Skin of body (tissue), 2 donors: ENCODE data around the gene CD99. TPM values are rescaled to one million over a fixed set of nuclear protein-coding genes. Genes with fewer than 3 reads are reported as not detected.

Experiments
- DNase-seq: peaks from one replicate; lab custom pipeline; 2025; lab: John Stamatoyannopoulos, UW
- total RNA-seq: library from RNA; depleted of rRNA; stranded (reverse); fragments of >200 nt; gene quantifications from one replicate; pipeline ENCODE4 v1.2.3, GENCODE V29; 2014

The CD99 gene, protein sequence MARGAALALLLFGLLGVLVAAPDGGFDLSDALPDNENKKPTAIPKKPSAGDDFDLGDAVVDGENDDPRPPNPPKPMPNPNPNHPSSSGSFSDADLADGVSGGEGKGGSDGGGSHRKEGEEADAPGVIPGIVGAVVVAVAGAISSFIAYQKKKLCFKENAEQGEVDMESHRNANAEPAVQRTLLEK
- total RNA-seq = 97.7 TPM

GRCh38 chrX:2690856-2691542 is at the start of gene CD99:
Gene CD99, plus strand, starts transcription at chrX:2691295. Its CDS starts 66 bp downstream, at chrX:2691361.
- no peak for DNase-seq

- no peak for DNase-seq
These were observed 48.9 kb upstream of the CD99 start for GRCh38 chrX:2642146-2642545.

- DNase-seq = no peak
These were observed 48.3 kb upstream of the CD99 start for GRCh38 chrX:2642791-2643190.

DNA sequence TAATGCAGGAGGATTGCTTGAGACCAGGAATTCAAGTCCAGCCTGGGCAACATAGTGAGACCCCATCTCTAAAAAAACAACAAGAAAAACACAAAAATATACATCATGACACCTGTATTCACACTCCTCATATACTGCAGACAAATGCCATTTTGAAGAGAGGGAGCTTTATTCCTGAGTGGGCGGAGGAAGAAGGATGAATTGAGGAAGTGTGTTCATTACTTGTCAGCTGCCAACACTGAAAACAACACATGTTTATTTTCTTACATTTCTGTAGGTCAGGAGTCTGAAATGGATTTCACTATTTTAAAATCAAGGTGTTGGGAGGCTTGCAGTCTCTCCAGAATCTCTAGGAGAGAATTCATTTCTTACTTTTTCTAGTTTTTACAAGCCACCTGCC is 47.2 kb upstream of the CD99 start:
- no peak for DNase-seq

GRCh38 chrX:2645563-2645962 is 45.5 kb upstream of the CD99 start:
- no peak for DNase-seq

DNA sequence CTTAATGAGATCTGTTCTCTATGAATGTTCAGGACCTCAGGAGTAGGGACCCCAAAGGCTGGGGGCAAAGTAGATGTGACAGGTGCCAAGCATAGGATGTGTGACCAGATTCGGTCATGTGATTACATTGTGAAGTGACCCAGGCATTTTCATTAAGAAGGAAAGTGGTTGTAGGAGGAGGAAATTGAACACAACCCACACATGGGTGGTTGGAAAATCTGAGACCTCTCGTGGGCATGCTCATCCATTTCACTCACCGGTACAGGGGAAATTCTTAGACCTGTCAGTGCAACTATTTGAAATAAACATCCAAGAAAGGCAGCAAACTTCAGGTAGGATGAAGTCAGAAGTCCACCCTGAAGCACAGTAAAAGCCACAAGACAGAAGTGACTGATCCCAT is 43.5 kb upstream of the CD99 start:
- no peak for DNase-seq

GRCh38 chrX:2650037-2650436 is 41.1 kb upstream of the CD99 start:
- DNase-seq = no peak

DNA sequence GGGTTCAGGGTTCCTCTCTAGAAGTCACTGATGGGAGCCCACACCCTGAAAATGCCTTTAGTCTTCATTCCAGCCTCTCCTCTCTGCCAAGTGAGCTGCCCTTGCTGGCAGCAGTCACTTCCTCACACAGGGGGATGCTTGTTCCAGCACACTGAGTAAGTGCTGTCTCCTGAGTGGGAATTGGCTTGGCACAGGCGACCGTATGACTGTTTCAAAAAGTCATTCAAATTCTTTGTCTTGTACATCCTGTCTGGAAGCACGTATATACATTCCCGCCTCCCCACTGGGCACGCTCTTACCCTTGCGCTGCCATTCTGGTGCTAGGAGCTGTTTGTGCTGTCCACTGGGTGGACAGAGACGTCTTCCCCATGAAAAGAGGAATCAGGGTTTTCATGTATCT is 40.2 kb upstream of the CD99 start:
- no peak for DNase-seq

DNA sequence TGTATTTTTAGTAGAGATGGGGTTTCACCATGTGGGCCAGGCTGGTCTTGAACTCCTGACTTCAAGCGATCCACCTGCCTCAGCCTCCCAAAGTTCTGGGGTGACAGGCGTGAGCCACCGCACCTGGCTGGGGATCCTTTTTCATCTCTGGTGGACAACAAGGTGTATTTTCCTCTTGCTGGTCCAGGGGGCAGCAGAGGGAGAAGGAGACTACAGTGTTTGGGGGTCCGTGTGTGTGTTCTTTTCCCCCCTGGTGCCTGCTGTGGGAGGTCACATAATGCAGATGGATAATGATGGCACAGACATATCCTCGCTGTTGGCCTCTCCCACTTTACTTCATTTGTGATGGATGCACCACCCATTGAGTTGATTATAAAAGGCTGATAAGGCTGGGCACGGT is 39.0 kb upstream of the CD99 start:
- DNase-seq = no peak

- DNase-seq = no peak
These were observed 36.4 kb upstream of the CD99 start for GRCh38 chrX:2654436-2655340.

DNA sequence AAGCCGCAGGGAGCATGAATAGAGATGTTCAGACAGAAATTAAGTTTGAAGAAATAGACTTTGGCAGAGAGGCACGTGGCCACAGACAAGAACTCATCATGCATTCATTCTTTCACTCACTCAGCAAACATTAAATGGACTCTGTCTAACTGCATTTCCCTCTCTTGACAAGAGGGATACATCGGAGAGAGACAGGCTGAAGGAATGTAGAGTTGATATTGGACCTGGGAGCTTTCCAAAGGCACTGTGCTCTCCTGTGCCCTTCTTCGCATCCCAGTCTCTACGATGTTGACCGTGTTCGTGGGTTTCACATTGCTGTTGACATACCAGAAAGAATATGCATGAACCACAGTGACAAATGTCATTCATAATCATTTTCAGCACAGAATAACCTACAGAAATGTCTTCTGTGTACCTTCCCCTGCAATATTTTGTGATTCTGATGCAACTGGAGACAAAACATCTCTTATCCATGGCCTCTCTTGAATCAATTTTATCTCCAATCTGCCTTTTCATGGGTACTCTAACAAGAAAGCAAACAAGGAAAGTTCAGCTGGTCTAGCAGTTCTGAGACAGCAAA is 34.7 kb upstream of the CD99 start:
- DNase-seq = no peak

DNA sequence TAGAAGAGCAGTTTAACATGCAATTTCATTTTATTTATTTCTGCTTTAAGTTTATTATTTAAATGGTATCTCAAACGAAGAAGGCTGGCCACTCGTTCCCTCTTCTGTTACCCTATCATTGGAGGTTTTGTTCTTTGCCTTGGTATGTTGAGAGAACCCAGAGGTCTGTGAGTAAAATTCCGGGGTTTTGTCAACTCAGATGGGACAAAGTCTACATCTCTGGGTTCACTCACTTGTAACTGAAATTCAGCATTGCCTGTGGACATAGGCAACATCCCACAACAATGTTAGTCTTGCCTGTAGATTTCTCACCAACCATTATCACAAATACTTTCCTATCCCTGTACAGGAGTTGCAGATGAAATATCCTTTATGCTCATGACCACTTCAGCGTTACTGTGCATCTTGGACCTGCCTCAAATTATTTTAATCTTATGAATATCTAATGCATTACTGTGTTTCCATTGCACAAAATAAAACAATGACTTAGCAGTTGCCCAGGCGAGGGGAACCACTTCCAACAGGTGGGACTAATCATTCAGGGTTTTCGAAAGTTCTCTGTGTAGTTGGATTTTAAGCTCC is 33.5 kb upstream of the CD99 start:
- DNase-seq = no peak

DNA sequence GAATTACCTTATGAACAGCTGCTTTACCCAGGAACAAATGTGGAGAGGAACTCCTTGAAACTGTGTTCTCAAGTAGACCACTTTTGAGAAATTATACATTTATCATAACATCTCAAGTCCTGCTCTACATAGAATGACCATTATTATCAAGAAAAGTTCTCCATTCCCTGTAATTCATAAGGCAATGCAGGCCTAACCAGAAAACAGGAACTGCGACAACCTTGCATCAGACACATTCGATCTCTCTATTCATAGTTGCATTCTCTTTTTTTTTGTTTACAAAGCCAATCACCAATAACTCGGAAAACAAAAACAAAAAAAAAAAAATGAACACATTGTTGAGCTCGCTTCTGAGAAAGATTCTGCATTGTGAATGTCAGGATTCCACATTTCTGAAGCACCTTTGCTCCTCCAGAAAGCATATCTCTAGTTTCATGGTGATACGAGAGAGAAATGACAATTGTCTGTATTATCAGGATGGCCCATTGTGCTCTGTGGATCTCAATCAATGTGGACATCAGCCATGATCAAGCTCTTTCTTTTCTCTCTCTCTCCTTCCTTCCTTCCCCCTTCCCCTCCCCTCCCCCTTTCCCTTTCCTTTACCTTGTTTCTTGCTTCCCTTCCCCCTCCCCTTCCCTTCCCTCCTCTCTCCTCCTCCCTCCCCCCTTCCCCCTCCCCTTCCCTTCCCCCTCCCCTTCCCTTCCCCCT is 32.4 kb upstream of the CD99 start:
- DNase-seq = no peak

DNA sequence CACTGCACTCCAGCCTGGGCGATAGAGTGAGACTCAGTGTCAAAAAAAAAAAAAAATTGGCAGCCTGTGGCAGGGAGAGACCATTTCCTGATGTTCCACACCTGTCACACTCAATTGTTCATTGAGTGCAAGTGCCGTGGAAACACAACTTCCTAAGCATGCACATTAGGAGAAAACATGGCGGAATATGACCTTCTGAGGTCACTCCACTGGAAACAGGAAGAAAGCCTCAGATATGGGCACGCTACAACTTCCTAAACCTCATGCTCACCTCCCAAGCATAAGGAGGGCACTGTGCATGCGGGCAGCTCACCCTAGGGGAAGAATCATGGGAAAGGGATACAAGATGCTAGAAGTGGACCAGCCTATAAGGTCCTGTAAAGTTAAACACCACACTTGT is 28.5 kb upstream of the CD99 start:
- DNase-seq = no peak

DNA sequence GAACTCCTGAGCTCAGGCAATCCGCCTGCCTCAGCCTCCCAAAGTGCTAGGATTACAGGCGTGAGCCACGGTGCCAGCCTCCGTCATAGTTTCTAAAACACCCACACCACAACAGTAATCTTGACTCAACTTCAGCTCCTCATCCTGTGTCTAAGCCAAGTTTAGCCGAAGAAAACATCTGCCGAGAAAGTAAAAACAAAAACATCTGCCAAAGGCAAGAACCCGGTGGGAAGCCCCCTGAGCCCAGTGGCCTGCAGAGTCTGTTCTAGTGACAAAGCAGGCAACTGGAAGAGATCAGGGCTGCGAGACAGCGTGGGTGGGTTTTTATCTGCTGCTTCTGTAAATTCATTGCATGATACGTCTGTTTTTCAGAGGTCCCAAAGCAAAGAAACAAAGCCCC is 26.6 kb upstream of the CD99 start:
- no peak for DNase-seq

GRCh38 chrX:2665387-2666304 is 25.4 kb upstream of the CD99 start:
- DNase-seq = no peak

DNA sequence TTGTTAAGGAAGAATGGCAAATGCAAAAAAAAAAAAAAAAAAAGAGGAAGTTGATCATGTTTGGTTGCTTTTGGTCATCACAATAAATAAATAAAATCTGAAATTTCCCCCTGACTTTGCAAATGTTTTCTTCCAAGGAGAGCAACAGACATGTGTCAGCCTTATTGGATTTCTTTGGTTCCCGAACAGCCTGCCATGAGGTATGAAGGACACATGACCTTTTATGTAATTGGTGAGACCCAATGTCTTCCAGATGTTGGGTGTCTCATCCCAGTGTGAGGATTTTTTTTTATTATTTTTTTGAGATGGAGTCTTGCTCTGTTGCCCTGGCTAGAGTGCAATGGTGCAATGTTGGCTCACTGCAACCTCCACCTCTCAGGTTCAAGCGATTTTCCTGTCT is 24.6 kb upstream of the CD99 start:
- DNase-seq = no peak

GRCh38 chrX:2670978-2671377 is 20.1 kb upstream of the CD99 start:
- DNase-seq = no peak

GRCh38 chrX:2672084-2672483 is 19.0 kb upstream of the CD99 start:
- no peak for DNase-seq

DNA sequence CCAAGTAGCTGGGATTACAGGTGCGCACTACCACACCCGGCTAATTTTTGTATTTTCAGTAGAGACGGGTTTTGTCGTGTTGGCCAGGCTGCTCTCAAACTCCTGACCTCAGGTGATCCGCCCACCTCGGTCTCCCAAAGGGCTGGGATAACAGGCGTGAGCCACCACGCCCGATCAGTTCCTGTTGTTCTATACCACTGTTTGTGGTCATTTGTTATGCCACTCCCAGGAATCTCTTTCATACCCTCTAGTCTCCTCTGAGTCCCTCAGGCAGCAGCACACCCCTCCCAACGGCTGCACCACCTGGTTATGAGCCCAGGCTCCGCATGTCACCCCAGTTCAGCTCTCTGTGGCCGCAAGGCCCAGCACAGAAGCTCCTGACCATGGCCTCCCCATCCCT is 17.5 kb upstream of the CD99 start:
- DNase-seq = no peak
